BE2C (cell line): ENCODE results near the gene DAB2IP.
A peak's percentile ranks its signal among the peaks of the same experiment; 100 is the strongest.

Experiments
- DNase-seq: peaks from one replicate; pipeline ENCODE4 v3.0.0-alpha.2; 2020
- H3K27me3 ChIP-seq: fragments of 250-450 bp; sonication (Bioruptor Pico); 2 replicates; pipeline ENCODE4 v1.5.1; 2020; ENCODE audit warnings: mild to moderate bottlenecking
- H3K36me3 ChIP-seq: fragments of 250-450 bp; sonication (Bioruptor Pico); 2 replicates; pipeline ENCODE4 v1.5.1; 2020; ENCODE audit warnings: mild to moderate bottlenecking
- H3K4me1 ChIP-seq: fragments of 250-450 bp; sonication (Bioruptor Pico); 2 replicates; pipeline ENCODE4 v1.5.1; 2020
- H3K4me3 ChIP-seq: 2 replicates; pipeline ENCODE4 v1.5.1; 2011; ENCODE audit warnings: low read depth, low read length
- H3K9me3 ChIP-seq: fragments of 250-450 bp; sonication (Bioruptor Pico); 2 replicates; pipeline ENCODE4 v1.5.1; 2020
- TF ChIP-seq, protein P1 (sequence below): IDR thresholded peaks from 2 replicates; pipeline ENCODE4 v1.5.1; 2012; ENCODE audit warnings: mild to moderate bottlenecking, low read depth, low read length

Gene DAB2IP

DNA sequence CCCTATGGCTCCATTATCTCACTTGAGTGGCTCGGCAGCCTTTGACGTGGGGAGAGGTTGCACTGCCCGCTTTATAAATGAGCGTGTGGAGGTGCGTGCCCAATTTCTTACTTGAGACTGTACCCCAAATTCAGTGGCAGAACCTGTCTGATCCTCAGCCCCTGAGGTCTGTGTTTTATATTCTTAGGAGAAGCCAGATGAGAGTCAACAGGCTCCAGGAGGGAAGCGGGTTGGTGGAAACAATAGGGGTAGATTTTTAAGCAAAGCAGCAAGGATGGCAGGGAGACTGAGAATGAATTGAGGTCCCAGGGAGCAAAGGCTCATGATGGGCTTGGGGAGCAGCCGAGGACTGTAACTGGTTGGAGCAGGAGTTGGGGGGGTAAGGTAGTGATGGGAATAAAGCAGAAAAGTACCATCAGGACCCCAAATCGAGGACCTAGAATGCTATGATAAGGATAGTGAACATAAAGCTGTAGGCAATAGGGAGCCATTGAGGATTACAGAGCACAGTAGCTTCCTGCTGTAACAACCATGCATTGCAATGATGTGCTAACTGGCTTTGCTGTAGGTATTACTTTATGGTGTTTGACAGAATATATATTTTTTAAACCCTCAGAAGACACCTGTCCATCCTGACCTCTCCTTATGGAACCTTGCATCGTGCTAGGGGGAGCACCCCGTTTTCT, 43.1 kb upstream of the DAB2IP start:
- no peak for DNase-seq
- peak overlapping the region; percentile 0; the same call in 1 of the 2 replicates for H3K4me3 ChIP-seq

DNA sequence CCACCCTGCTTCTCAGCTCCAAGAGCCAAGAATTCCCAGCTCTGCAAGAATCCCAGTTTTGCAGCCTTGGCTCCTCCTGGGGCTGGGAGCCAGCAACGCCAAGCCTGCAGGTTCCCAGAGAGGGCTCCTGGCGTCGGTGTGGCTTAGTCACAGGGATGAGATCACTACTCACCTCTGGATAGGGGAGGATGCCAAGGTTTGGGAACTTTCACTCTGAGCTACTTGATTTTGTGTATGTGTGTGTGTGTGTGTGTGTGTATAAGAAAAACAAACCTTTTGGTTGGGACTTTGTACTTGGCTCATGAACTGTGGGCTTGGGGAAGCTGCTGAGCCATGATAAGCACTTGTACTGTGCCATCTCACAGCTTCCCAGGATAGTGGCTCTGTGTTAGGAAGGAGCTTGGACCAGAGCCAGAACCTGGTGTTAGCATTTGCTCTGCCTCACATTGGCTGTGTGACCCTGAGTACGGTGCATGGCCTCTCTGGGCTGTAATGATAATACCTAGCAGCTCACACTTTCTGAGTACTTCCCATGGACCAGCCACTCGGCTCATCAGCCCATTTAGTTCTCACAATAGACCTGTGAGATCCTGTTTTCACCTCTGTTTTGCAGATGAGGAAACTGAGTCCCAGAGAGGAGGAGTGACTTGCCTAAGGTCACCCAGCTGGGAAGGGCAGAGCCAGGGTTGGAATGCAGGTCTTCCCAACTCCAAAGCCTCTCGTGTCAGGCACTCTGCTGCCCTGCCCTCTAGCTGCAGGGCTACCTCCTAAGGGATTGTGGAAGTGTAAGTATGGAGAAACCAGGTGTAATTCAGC, 41.4 kb upstream of the DAB2IP start:
- no peak overlapping the region for H3K4me3 ChIP-seq
- TF ChIP-seq, protein P1, sequence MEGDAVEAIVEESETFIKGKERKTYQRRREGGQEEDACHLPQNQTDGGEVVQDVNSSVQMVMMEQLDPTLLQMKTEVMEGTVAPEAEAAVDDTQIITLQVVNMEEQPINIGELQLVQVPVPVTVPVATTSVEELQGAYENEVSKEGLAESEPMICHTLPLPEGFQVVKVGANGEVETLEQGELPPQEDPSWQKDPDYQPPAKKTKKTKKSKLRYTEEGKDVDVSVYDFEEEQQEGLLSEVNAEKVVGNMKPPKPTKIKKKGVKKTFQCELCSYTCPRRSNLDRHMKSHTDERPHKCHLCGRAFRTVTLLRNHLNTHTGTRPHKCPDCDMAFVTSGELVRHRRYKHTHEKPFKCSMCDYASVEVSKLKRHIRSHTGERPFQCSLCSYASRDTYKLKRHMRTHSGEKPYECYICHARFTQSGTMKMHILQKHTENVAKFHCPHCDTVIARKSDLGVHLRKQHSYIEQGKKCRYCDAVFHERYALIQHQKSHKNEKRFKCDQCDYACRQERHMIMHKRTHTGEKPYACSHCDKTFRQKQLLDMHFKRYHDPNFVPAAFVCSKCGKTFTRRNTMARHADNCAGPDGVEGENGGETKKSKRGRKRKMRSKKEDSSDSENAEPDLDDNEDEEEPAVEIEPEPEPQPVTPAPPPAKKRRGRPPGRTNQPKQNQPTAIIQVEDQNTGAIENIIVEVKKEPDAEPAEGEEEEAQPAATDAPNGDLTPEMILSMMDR = no peak
- peaks cover 20% of the 10 kb centered on the region for H3K4me1 ChIP-seq
- no peaks in the 10 kb centered on the region for H3K36me3 ChIP-seq
- H3K9me3 ChIP-seq = no peaks in the 10 kb centered on the region
- DNase-seq = peak; percentile 46
- H3K27me3 ChIP-seq = no peaks in the 10 kb centered on the region

More for the DNA sequence above, 43.1 kb upstream of the DAB2IP start:
- no peaks in the 10 kb centered on the region for H3K36me3 ChIP-seq
- TF ChIP-seq, protein P1 = no peak
- peaks cover 24% of the 10 kb centered on the region for H3K4me1 ChIP-seq
- no peaks in the 10 kb centered on the region for H3K9me3 ChIP-seq
- H3K27me3 ChIP-seq = no peaks in the 10 kb centered on the region

DNA sequence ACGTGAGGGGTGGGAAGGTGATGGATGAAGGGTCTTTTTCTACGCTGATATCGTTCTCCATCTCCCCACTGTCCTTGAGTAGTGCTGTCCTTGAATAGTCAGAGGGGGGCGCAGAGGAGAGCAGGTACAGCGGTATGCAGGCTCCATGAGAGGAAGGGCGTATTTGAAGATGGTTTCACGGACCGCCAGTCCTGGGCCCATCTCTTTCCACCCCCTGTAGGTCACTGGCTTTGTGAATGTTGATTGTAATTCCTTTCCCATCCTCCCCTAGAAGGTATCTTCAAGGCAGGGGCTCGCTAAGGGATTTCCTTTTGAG, 40.8 kb upstream of the DAB2IP start:
- Histone ChIP-seq H3K9me3 (no peaks in the 10 kb centered on the region), H3K27me3 (no peaks in the 10 kb centered on the region), H3K4me1 (peaks cover 20% of the 10 kb centered on the region), H3K4me3 (no peak overlapping the region), H3K36me3 (no peaks in the 10 kb centered on the region)
- TF ChIP-seq, protein P1 = no peak
- DNase-seq = no peak

DNA sequence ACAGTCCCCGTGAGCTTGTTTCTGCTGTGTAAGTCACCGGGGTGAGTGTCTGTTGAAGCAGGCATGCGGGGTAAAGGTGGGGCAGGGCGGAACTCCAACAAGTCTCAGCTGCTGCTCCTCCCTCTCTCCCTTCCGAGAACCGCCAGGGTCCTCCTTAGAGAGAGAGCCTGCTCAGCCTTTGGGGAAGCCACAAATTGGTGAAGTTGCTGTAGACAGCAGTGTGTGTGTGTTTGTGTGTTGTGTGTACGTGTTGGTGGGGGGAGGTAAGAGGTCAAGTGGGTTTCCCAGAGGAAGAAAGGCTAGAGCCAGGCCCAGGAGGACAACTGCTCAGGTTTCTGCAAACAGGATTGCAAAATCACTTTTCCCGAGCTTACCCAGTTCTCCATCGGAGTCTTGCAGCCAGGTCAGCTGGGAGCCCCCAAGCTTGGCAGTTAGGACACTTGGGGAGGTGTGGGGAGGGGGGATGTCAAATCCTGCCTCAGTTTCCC, 38.9 kb upstream of the DAB2IP start:
- Histone ChIP-seq H3K36me3 (no peaks in the 10 kb centered on the region), H3K27me3 (no peaks in the 10 kb centered on the region), H3K9me3 (no peaks in the 10 kb centered on the region), H3K4me3 (no peak overlapping the region), H3K4me1 (peaks cover 19% of the 10 kb centered on the region)
- TF ChIP-seq, protein P1 = no peak
- DNase-seq = no peak

DNA sequence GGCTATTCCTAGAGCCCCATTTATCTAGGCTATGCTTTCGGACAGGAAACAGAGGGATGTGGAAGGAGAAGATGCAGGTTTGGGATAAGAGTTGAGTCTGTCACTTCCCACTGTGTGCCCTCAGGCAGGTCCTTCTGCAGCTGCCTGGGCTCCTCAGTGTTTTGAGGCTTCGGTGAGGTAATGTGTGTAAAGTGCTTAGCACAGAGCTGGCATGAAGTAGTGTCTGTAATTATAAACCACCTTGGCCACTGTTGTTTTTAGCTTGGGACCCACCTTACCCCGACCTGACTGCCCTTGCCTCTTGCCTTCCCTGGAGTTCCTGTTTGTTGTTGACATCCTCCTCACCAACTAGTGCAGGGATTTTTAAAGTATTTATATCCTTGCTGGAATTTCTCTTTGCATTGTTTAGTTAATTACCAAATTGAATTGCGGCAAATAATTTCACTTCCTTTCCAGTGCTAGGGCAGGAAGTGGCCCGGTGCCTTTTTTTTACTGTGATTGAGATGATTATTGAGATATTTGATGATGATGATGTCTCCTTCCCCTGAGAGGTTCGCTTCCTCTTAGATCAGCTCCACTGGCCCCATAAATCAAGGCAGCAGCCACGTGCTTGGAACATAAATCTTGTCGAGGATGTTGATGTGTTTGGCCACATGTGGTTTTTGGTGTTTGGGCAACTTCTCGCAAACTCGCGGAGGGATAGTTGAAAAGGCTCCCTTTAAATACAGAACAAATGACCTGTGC, 38.3 kb upstream of the DAB2IP start:
- Histone ChIP-seq H3K4me1 (peaks cover 13% of the 10 kb centered on the region), H3K9me3 (no peaks in the 10 kb centered on the region), H3K36me3 (no peaks in the 10 kb centered on the region), H3K4me3 (no peak overlapping the region), H3K27me3 (no peaks in the 10 kb centered on the region)
- DNase-seq = no peak
- TF ChIP-seq, protein P1 = no peak
